RWPE1 (cell line): ENCODE measurements around the gene OR52L1.

ENCODE experiments used
- CTCF ChIA-PET: fragments of 350-600 bp; sonication (Branson Sonifier 250); formaldehyde crosslinking; extraction: SDS; loops from one replicate; lab custom pipeline; 2021; lab: Yijun Ruan, JAX
- POLR2A ChIA-PET: fragments of 400-600 bp; formaldehyde crosslinking; extraction: SDS; loops from one replicate; lab custom pipeline; 2020; ENCODE audit warnings: antibody characterized with exemption; ENCODE audit not compliant: low non-redundant PET; lab: Yijun Ruan, JAX
- DNase-seq: peaks from one replicate; pipeline ENCODE4 v3.0.0; 2012; ENCODE audit warnings: low spot score
- H3K27ac ChIP-seq: fragments of 450-650 bp; 2 replicates; pipeline ENCODE4 v1.5.1; 2017
- CTCF ChIP-seq: fragments of 450-650 bp; conservative IDR thresholded peaks from 2 replicates; pipeline ENCODE4 v1.5.1; 2017; ENCODE audit warnings: low read depth, mild to moderate bottlenecking

Gene OR52L1

GRCh38 chr11:5992150-5992549, 5.4 kb upstream of the OR52L1 start:
- POLR2A ChIA-PET: no interaction called here
- no peak for DNase-seq
- H3K27ac ChIP-seq: no peak overlapping the region
- TF ChIP-seq CTCF: no peak
- CTCF ChIA-PET: interaction anchor here (1.0 to 1.3 kb wide), 2 partner anchors 20 to 371 kb away, joined by 4 read pairs; no protein-coding TSS in a partner anchor

- POLR2A ChIA-PET: no interaction called here
- CTCF ChIA-PET: interaction anchor here (0.6 kb wide), 1 partner anchor 33 kb away, joined by 4 read pairs; no protein-coding TSS in a partner anchor
- H3K27ac ChIP-seq: no peak overlapping the region
- no peak for TF ChIP-seq CTCF
- no peak for DNase-seq
These were observed 2.4 kb upstream of the OR52L1 start for GRCh38 chr11:5989203-5989602.

- CTCF ChIA-PET: no interaction called here
- H3K27ac ChIP-seq: no peak overlapping the region
- POLR2A ChIA-PET: no interaction called here
- no peak for TF ChIP-seq CTCF
- no peak for DNase-seq
These were observed 3.3 kb downstream of the OR52L1 start for GRCh38 chr11:5983443-5983842.

GRCh38 chr11:5973530-5973929, 13.3 kb downstream of the OR52L1 start:
- no peak overlapping the region for H3K27ac ChIP-seq
- POLR2A ChIA-PET: no interaction called here
- TF ChIP-seq CTCF: no peak
- CTCF ChIA-PET: no interaction called here
- DNase-seq: no peak

- ChIA-PET CTCF (no interaction called here), POLR2A (no interaction called here)
- H3K27ac ChIP-seq: no peak within 1 kb of the TSS
- no peak for TF ChIP-seq CTCF
- DNase-seq: no peak
These were observed 18.4 kb downstream of the OR52L1 start, which contains the start of gene OR56A5 for GRCh38 chr11:5968394-5968793. OR56A5 (minus strand) TSS chr11:5968494; CDS start chr11:5968494, 0 bp downstream.

- ChIA-PET CTCF (no interaction called here), POLR2A (no interaction called here)
- DNase-seq: no peak
- H3K27ac ChIP-seq: no peak overlapping the region
- TF ChIP-seq CTCF: no peak
These were observed 19.1 kb downstream of the OR52L1 start for GRCh38 chr11:5967708-5968107.
